Measurements from ENCODE around the gene SYCP2L. TPM values are rescaled to one million over a fixed set of nuclear protein-coding genes. Genes with fewer than 3 reads are reported as not detected.

Gene SYCP2L
- total and polyA plus RNA-seq, 2 donors (not counting 1 experiment from before 2014, with no cell fraction given), result under 0.01 TPM; not detected in 1

DNA sequence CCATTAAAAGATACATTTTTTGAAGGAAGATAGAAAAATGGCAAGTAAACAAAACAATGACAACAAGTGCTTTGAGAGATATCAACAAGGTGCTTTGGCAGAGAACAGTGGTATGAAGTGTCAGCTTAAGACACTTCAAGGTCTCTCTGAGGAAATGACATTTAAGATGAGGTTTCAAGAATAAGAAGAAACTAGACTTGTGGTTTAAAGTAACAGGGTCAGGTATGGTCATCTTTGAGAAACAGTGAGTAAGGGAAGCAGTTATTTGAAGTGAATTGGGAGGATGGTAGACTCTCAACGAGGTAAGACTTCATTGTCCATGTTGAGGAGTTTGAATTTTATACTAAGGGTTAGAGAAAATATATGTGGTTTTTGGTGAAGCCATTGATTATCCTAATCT, 77.8 kb downstream of the SYCP2L start:
- Histone ChIP-seq H3K27me3 (ENCODE audit: control insufficient read depth, insufficient read depth, low read length) (no peaks in the 10 kb centered on the region), H3K9me3 (ENCODE audit: control insufficient read depth, insufficient read depth, low read depth, low read length) (no peaks in the 10 kb centered on the region), H3K27ac (ENCODE audit: insufficient read depth, low read length) (no peak overlapping the region), H3K4me1 (ENCODE audit: control insufficient read depth, extremely low read depth, insufficient read depth, low read length) (peaks cover 10% of the 10 kb centered on the region), H3K4me3 (replicated peaks in 1 of 4; ENCODE audit: control extremely low read depth in 1 of 4, insufficient read depth in 1 of 4, low read depth in 3 of 4, low read length in 4 of 4) (no peak overlapping the region), H4K20me1 (ENCODE audit: control insufficient read depth, extremely low read depth, insufficient read depth, low read length) (no peaks in the 10 kb centered on the region), H3K79me2 (ENCODE audit: control insufficient read depth, insufficient read depth, low read length) (no peaks in the 10 kb centered on the region), H3K9ac (ENCODE audit: insufficient read depth, low read length) (no peak overlapping the region), H2AFZ (ENCODE audit: low read length) (no peak overlapping the region), H3K36me3 (ENCODE audit: control insufficient read depth, insufficient read depth, low read length) (no peaks in the 10 kb centered on the region), H3K4me2 (ENCODE audit: extremely low read depth, insufficient read depth, low read length) (no peak overlapping the region)
- DNase-seq (ENCODE audit: low read depth in 2 of 2), result no peak
- no peak for TF ChIP-seq EZH2 (IDR thresholded peaks at IDR 0.05; ENCODE audit: low read length, missing control alignments)
- TF ChIP-seq, protein P1, sequence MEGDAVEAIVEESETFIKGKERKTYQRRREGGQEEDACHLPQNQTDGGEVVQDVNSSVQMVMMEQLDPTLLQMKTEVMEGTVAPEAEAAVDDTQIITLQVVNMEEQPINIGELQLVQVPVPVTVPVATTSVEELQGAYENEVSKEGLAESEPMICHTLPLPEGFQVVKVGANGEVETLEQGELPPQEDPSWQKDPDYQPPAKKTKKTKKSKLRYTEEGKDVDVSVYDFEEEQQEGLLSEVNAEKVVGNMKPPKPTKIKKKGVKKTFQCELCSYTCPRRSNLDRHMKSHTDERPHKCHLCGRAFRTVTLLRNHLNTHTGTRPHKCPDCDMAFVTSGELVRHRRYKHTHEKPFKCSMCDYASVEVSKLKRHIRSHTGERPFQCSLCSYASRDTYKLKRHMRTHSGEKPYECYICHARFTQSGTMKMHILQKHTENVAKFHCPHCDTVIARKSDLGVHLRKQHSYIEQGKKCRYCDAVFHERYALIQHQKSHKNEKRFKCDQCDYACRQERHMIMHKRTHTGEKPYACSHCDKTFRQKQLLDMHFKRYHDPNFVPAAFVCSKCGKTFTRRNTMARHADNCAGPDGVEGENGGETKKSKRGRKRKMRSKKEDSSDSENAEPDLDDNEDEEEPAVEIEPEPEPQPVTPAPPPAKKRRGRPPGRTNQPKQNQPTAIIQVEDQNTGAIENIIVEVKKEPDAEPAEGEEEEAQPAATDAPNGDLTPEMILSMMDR (conservative IDR thresholded peaks at IDR 0.05 in 1 of 2, IDR thresholded peaks at IDR 0.05 in 1 of 2; ENCODE audit: low read depth in 1 of 2, low read length in 2 of 2), result no peak

DNA sequence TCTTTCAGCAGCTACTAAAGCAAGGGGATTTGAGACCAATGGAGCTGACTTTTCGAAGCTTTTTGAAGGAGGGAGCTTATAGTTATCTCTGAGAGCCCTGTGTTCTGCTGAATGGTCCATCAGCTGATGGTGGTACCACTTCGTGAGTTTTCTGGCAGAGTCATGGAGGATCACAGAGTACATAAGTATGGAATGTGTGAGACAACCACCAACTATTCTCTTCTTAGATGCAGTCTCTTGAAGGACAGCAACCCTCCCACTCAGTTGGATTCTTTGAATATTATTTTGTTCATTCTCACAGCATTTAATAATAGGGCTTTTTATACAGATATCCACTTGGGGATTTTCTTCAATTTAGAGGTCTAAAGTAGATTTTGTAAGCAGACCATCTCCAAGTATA, 81.9 kb downstream of the SYCP2L start:
- Histone ChIP-seq H2AFZ (ENCODE audit: low read length) (no peak overlapping the region), H3K36me3 (ENCODE audit: control insufficient read depth, insufficient read depth, low read length) (no peaks in the 10 kb centered on the region), H3K4me2 (ENCODE audit: extremely low read depth, insufficient read depth, low read length) (no peak overlapping the region), H3K27ac (ENCODE audit: insufficient read depth, low read length) (no peak overlapping the region), H4K20me1 (ENCODE audit: control insufficient read depth, extremely low read depth, insufficient read depth, low read length) (no peaks in the 10 kb centered on the region), H3K4me1 (ENCODE audit: control insufficient read depth, extremely low read depth, insufficient read depth, low read length) (peaks cover 4% of the 10 kb centered on the region), H3K9me3 (ENCODE audit: control insufficient read depth, insufficient read depth, low read depth, low read length) (no peaks in the 10 kb centered on the region), H3K27me3 (ENCODE audit: control insufficient read depth, insufficient read depth, low read length) (no peaks in the 10 kb centered on the region), H3K9ac (ENCODE audit: insufficient read depth, low read length) (no peak overlapping the region), H3K4me3 (replicated peaks in 1 of 4; ENCODE audit: control extremely low read depth in 1 of 4, insufficient read depth in 1 of 4, low read depth in 3 of 4, low read length in 4 of 4) (no peak overlapping the region), H3K79me2 (ENCODE audit: control insufficient read depth, insufficient read depth, low read length) (no peaks in the 10 kb centered on the region)
- DNase-seq (ENCODE audit: low read depth in 2 of 2), result peak in 1 of 2 donors; percentile 92
- no peak for TF ChIP-seq EZH2 (IDR thresholded peaks at IDR 0.05; ENCODE audit: low read length, missing control alignments)
- TF ChIP-seq, protein P1 (conservative IDR thresholded peaks at IDR 0.05 in 1 of 2, IDR thresholded peaks at IDR 0.05 in 1 of 2; ENCODE audit: low read depth in 1 of 2, low read length in 2 of 2), result no peak

DNA sequence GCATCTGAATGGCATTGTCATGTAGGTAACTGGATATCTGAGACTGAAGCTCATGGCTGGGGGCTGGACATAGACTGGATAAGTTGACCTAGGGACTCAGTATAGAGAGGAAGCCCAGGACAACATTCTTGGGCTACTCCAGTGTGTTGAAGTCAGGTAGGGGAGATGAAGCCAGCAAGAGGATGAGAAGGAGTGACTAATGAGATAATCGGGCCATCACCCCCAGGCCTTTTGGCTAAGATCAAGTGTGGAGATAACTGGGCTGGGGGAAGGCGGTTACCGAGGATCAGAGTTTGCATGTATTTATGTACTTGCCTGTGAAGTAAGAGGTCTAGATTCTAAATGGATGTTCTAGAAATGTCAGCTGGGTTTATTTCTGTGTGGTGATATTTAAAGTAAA, 83.9 kb downstream of the SYCP2L start:
- Histone ChIP-seq H3K4me2 (ENCODE audit: extremely low read depth, insufficient read depth, low read length) (no peak overlapping the region), H3K27me3 (ENCODE audit: control insufficient read depth, insufficient read depth, low read length) (no peaks in the 10 kb centered on the region), H4K20me1 (ENCODE audit: control insufficient read depth, extremely low read depth, insufficient read depth, low read length) (no peaks in the 10 kb centered on the region), H3K9me3 (ENCODE audit: control insufficient read depth, insufficient read depth, low read depth, low read length) (no peaks in the 10 kb centered on the region), H3K9ac (ENCODE audit: insufficient read depth, low read length) (no peak overlapping the region), H3K27ac (ENCODE audit: insufficient read depth, low read length) (no peak overlapping the region), H3K4me1 (ENCODE audit: control insufficient read depth, extremely low read depth, insufficient read depth, low read length) (peaks cover 4% of the 10 kb centered on the region), H2AFZ (ENCODE audit: low read length) (no peak overlapping the region), H3K4me3 (replicated peaks in 1 of 4; ENCODE audit: control extremely low read depth in 1 of 4, insufficient read depth in 1 of 4, low read depth in 3 of 4, low read length in 4 of 4) (no peak overlapping the region), H3K79me2 (ENCODE audit: control insufficient read depth, insufficient read depth, low read length) (no peaks in the 10 kb centered on the region), H3K36me3 (ENCODE audit: control insufficient read depth, insufficient read depth, low read length) (no peaks in the 10 kb centered on the region)
- no peak for TF ChIP-seq EZH2 (IDR thresholded peaks at IDR 0.05; ENCODE audit: low read length, missing control alignments)
- TF ChIP-seq, protein P1 (conservative IDR thresholded peaks at IDR 0.05 in 1 of 2, IDR thresholded peaks at IDR 0.05 in 1 of 2; ENCODE audit: low read depth in 1 of 2, low read length in 2 of 2), result no peak
- no peak for DNase-seq (ENCODE audit: low read depth in 2 of 2)

Measured in fibroblast of lung (primary cell).